Cardiac septum (tissue), 1 donor: ENCODE results near the gene DOCK8. TPM values are rescaled to one million over a fixed set of nuclear protein-coding genes. Genes with fewer than 3 reads are reported as not detected.

Experiments used
- DNase-seq: peaks from one replicate; pipeline ENCODE4 v3.0.0-alpha.2; 2020; ENCODE audit warnings: low spot score
- intact Hi-C: fragments of 100-400 bp; cut with DNase I; formaldehyde crosslinking; loops from one replicate; pipeline ENCODE4 v1.14.0; 2022
- total RNA-seq: library from RNA; stranded (reverse); fragmentation: NEBNext Ultra II Directional; extraction: Animal tissue kit (Norgen Biotek cat#: 25700); gene quantifications from one replicate; pipeline ENCODE4 v1.2.1, GENCODE V29; 2021
- donor health status: DM: no; HTN: no; CAD: no.

The DOCK8 gene
- total RNA-seq, 1 donor from 2014 or later, result 2.4 TPM

DNA sequence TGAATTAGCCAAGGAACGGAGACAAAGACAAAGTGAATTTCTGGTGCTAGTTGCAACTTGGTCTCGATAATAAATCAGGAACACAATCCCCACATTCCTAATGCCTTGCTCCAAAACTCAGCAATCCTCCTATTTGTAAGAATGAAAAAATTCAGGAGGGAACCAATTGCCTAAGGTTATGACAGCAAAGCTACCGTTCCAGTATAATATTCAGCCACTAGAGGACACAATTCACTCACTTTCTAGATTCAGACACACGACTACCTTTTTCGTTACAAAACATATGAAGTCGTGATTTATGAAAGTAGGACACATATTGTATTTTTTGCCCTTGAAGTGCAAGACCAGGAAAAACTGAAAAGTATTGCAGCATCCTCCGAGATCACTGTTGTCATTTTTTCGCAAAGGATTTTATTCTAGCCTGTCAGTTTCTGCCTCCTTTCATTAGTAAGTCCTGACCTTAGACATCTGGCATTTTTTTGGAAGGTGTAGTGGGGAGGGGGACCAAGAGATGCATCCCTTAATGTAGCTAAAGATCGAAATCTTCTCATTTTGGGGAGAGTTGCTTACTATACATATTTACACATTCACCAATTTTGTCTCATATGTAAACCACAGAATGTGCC, 133.1 kb downstream of the DOCK8 start:
- intact Hi-C loops, result loop anchor here (10.0 kb wide), 1 partner anchor 657 kb away; no protein-coding TSS in a partner anchor
- no peak for DNase-seq

GRCh38 chr9:350384-350783, 135.7 kb downstream of the DOCK8 start:
- intact Hi-C loops, result no loop called here
- no peak for DNase-seq

GRCh38 chr9:351916-352315, 137.3 kb downstream of the DOCK8 start:
- no peak for DNase-seq
- intact Hi-C loops, result no loop called here

DNA sequence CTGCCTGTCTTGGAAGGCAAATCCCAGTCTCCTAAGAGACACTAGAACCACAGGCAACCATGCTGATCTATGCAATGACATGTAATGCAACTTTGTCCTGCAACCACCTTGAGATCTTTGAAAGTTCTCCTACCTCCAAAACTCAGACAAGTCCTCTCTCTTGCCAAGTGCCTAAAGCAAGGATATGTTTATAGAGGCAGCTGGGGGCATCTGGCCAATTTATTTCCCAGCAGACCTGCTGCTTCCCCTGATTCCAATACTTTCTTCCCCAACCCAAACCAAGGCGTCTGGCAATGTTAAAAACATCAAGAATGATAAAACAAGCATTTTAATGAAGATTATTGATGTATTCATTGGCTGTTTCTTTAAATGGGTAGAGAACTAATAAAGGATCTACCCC, 138.4 kb downstream of the DOCK8 start:
- intact Hi-C loops, result no loop called here
- no peak for DNase-seq

- DNase-seq, result no peak
- intact Hi-C loops, result no loop called here
Observed at GRCh38 chr9:354453-354852, 139.8 kb downstream of the DOCK8 start.

GRCh38 chr9:357560-357959, 142.9 kb downstream of the DOCK8 start:
- no peak for DNase-seq
- intact Hi-C loops, result no loop called here

- intact Hi-C loops, result no loop called here
- no peak for DNase-seq
Observed at GRCh38 chr9:362561-363273, 148.1 kb downstream of the DOCK8 start.

GRCh38 chr9:363274-363612, 148.6 kb downstream of the DOCK8 start:
- no peak for DNase-seq
- intact Hi-C loops, result no loop called here

DNA sequence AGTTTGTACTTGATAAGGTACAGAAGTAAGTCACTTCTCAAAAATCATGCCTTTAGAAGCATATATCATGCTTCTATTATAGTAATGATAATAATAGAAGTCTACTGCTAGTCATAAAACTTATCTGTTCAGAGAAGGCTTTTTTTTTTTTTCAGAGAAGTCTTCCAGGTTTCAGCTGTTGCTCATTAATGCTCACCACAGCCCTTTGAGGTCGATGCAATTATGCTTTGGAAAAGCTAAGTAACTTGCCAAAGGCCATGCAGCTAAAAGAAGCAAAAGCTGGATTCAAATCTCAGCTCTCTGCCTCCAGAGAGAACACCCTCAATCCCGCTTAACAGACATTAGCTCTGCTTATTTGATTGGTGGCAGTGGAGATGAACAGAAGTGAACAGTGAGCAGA, 150.8 kb downstream of the DOCK8 start:
- intact Hi-C loops, result no loop called here
- DNase-seq, result no peak

DNA sequence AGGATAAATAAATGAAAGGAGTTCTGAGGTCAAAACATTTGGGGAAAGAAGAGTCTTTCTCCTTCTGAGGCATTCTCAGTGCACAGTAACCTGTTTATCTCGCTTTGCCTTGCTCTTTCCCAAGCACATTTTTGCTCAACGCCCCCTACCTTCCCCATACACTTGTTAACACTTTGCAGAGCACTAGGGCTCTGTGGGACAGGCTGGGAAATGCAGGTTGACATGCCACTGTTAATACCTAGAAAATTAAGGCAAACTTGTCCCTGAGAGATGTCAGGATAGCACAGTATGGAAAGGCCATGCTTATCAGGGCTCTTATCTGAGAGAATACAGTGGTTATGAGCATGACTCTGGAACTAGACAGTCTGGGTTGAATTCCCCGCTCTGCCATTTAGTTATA, 152.0 kb downstream of the DOCK8 start:
- intact Hi-C loops, result no loop called here
- no peak for DNase-seq

- no peak for DNase-seq
- intact Hi-C loops, result no loop called here
Observed at GRCh38 chr9:370086-370485, 155.4 kb downstream of the DOCK8 start.

DNA sequence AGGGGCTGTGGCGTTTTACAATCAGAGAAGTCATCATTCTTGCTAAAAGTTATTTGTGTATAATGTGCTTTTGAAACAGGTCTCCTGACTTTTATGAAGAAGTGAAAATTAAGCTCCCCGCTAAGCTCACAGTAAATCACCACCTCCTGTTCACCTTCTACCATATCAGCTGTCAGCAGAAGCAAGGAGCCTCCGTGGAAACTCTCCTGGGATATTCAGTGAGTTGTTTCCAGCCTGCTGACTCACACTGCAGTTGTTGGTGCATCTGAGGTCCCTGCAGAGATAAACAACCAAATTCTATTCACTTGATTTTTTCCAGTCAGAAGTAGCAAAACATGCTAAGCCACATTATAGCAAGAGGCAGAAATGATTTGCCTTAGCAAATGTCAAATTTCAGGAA, 156.7 kb downstream of the DOCK8 start:
- no peak for DNase-seq
- intact Hi-C loops, result no loop called here

- intact Hi-C loops, result no loop called here
- no peak for DNase-seq
Observed at GRCh38 chr9:372128-372527, 157.5 kb downstream of the DOCK8 start.

DNA sequence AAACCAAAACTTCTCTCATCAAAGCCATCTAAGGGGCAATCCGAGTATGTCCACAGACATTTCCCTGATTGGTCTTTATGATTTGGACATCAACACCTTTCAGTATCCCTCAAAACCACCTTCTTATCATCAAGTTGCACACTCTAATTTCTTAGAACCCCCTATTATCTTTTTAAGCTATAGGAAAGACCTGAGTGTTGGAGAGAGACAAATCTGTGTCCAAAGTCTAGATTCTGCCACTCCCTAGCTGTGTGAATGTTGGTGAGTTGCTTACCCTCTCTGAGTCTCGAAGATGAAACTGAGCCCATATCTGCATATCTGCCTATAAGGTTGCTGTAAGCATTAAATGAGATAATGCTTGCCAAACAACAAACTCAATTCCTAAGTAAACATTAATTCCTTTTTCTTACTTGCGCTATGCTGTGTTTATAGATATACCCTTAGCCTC, 159.1 kb downstream of the DOCK8 start:
- DNase-seq, result no peak

DNA sequence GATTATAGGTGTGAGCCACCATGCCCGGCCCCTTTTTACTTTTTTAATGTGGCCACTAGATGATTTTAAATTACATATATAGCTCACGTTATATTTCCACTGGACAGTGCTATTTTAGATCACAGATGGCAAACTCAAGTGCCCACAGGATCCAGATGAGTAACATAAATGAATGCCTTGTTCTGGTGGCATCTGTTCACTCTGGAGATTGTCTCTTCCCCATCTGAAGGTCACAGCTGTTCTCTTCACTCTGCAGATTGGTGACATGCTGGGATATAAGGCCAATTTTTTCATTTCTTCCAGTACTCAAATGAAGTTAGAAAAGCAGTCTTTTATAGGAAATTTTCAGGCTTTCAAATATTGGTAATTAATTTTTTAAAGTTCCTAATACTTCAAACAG, 160.1 kb downstream of the DOCK8 start:
- intact Hi-C loops, result no loop called here
- no peak for DNase-seq

More for the DNA sequence above, 159.1 kb downstream of the DOCK8 start:
- intact Hi-C loops, result no loop called here

DNA sequence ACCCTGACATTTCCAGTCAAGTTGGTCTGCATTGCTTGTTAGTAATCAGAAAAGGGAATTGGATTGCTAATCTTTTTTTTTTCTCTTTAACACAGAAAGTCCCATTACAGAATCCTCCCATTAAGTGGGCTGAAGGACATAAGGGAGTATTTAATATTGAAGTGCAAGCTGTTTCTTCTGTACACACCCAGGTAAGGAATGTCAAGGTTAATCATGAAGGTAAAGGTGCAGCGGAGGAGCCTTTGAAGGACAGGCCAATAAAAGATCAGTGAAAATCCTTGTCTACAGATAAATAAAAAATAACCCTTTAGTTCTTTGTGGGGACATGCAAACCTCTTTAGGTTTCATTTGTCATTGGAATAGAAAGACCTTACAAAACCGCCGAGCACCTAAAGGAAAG, 161.4 kb downstream of the DOCK8 start:
- DNase-seq, result no peak
- intact Hi-C loops, result no loop called here

- DNase-seq, result no peak
Observed at GRCh38 chr9:378263-378662, 163.6 kb downstream of the DOCK8 start.

DNA sequence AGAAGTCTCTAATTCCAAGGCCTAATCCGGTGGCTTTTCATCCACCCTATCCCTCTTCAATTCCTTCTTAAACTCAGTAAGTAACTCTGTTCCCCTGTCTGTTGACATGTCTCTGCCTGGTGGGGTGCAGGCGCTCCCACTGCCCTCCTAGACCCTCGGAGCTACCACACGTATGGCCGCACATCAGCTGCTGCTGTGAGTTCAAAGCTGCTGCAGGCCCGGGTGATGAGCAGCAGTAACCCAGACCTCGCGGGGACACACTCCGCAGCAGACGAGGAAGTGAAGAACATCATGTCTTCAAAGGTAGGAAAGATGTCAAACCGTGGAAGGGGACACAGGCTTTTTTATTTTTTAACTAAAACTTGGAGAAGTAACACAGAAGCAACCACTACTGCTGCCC, 167.7 kb downstream of the DOCK8 start:
- intact Hi-C loops, result loop anchor here (10.0 kb wide), 2 partner anchors 422 to 622 kb away; no protein-coding TSS in a partner anchor
- DNase-seq, result no peak

More at GRCh38 chr9:378263-378662, 163.6 kb downstream of the DOCK8 start:
- intact Hi-C loops, result no loop called here

DNA sequence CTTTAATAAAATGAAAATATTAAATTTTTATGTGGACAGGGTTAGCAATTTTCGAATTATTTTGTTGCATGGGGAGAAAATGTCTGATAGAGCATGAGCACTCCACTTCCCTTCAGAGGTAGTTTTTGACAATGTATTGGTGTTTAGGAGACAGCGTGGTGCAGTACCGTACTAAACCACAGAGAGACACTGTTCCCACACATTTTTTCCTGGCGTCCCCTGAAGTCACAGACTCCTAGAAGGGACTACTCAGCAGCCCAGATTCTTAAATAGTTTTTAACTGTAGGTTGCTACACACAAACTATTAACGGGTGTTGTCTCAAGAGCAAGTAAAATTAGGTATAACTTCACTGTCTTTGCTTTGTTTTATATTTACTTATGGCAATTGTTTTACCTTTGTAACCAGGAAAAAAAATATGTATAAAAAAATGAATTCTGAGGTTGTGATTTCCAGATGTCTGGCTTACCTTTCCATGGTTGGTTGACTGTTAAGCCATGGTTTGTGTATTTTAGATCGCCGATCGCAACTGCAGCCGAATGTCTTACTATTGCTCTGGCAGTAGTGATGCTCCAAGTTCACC, 171.2 kb downstream of the DOCK8 start:
- intact Hi-C loops, result loop anchor here (5.0 to 10.0 kb wide), 4 partner anchors 226 to 619 kb away; no protein-coding TSS in a partner anchor
- DNase-seq, result no peak

- intact Hi-C loops, result loop anchor here (5.0 to 10.0 kb wide), 4 partner anchors 223 to 616 kb away; no protein-coding TSS in a partner anchor
- DNase-seq, result no peak
Observed at GRCh38 chr9:389159-389558, 174.5 kb downstream of the DOCK8 start.

DNA sequence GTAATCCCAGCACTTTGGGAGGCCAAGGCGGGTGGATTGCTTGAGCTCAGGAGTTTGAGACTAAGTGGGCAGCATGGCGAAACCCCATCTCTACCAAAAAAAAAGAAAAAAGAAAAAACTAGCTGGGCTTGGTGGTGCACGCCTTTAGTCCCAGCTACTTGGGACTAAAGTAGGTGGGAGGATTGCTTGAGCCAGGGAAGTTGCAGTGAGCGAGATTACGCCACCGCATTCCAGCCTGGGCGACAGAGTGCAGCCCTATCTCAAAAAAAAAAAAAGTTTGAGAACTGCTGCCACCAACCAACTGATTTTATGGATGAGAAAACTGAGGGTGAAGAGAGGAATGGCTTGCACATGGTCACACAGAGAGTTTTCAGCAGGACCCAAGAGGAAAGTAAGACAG, 175.1 kb downstream of the DOCK8 start:
- DNase-seq, result no peak
- intact Hi-C loops, result loop anchor here (5.0 to 10.0 kb wide), 4 partner anchors 223 to 615 kb away; no protein-coding TSS in a partner anchor
